GM23248 (cell line): ENCODE measurements around the gene SDHAF1.

Source experiments
- EZH2 ChIP-seq: fragments of 200-600 bp; sonication (generic); IDR thresholded peaks from 2 replicates; pipeline ENCODE4 v1.6.1; 2018; ENCODE audit warnings: antibody characterized with exemption, mild to moderate bottlenecking; ENCODE audit not compliant: insufficient read depth, poor library complexity, severe bottlenecking
- EZH2phosphoT487 ChIP-seq: fragments of 200-600 bp; sonication (generic); IDR thresholded peaks from 2 replicates; pipeline ENCODE4 v1.6.1; 2018; ENCODE audit warnings: antibody characterized with exemption, moderate library complexity, mild to moderate bottlenecking, low read depth; ENCODE audit not compliant: insufficient read depth

DNA sequence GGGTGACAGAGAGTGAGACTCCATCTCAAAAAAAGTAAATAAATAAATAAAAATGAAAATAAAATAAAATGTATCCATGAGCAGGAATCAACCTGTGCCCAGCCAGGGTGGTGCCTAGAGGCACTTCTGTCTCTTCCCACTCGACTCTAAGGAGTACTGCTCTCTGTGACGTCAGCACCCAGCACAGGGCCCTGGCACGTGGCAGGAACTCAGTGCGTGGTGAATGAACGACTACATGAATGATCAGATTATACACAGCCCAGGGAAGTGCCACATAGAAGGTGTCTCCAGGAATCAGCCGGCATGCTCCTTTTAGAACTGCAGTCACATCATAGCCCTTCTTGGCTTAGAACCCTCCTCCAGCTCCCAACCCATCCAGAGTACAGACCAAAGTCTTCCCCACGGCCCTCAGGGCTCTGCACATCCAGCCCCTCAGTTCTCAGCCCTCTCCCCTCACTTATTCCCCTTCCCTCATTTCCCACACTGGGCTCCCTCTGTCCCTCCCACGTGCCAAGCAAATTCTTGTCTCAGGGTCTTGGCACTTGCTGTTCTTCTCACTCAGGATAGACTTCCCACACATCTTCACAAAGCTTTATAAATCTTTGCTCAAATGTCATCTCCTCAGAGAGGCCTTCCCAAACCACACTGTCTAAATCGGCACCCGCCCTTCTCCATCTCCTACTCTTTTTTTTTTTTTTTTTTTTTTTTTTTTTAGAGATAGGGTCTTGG, 33.5 kb downstream of the SDHAF1 start:
- TF ChIP-seq EZH2 (no peak), EZH2phosphoT487 (no peak)
